H1 (cell line): ENCODE results near the gene STXBP6. TPM values are rescaled to one million over a fixed set of nuclear protein-coding genes. Genes with fewer than 3 reads are reported as not detected.
"Not testable (repeated sequence)": the region's sequence is repeated elsewhere in the genome, so short reads cannot be mapped to it uniquely, and the experiment has no call there.

ENCODE experiments used
- CTCF ChIA-PET: fragments of 300-600 bp; sonication (Branson Sonifier 250); formaldehyde crosslinking; loops from one replicate; lab custom pipeline; 2021; ENCODE audit not compliant: partially characterized antibody; lab: Charles Lee
- POLR2A ChIA-PET: fragments of 300-600 bp; sonication (Branson Sonifier 250); formaldehyde crosslinking; loops from one replicate; lab custom pipeline; 2021; ENCODE audit warnings: inconsistent platforms; ENCODE audit not compliant: partially characterized antibody; lab: Charles Lee
- DNase-seq, 2 experiments: peaks; one replicate each; pipeline versions ENCODE4 v3.0.0 to v3.0.0-alpha.2; 2010 to 2022; ENCODE audit warnings: low spot score in 2 of 2, low read depth in 1 of 2, mixed read lengths in 1 of 2
- FAIRE-seq: peaks from 2 replicates; lab custom pipeline; 2011; peaks lifted over from hg19 to GRCh38; lab: Jason Lieb, UNC
- H2AFZ ChIP-seq: 2 replicates; pipeline ENCODE4 v1.8.1; 2012; ENCODE audit warnings: low read length, inconsistent platforms
- H2AK5ac ChIP-seq: 2 replicates; pipeline ENCODE4 v1.6.1; 2013; ENCODE audit warnings: low read depth, low read length
- H2BK120ac ChIP-seq: replicated peaks from 2 replicates; pipeline ENCODE3; 2013; ENCODE audit warnings: low read depth, low read length, inconsistent platforms
- H2BK12ac ChIP-seq: 2 replicates; pipeline ENCODE4 v1.6.1; 2013; ENCODE audit warnings: low read depth, low read length
- H2BK15ac ChIP-seq: 2 replicates; pipeline ENCODE4 v1.6.1; 2013; ENCODE audit warnings: low read length
- H2BK20ac ChIP-seq: 2 replicates; pipeline ENCODE4 v1.6.1; 2013; ENCODE audit warnings: low read length
- H2BK5ac ChIP-seq: 2 replicates; pipeline ENCODE4 v1.6.1; 2013; ENCODE audit warnings: low read depth, low read length
- H3K14ac ChIP-seq: 2 replicates; pipeline ENCODE4 v1.6.1; 2013; ENCODE audit warnings: inconsistent platforms; ENCODE audit not compliant: insufficient read length
- H3K18ac ChIP-seq: 2 replicates; pipeline ENCODE4 v1.6.1; 2013; ENCODE audit warnings: low read length; ENCODE audit errors: extremely low read depth
- H3K23ac ChIP-seq: 2 replicates; pipeline ENCODE4 v1.6.1; 2013; ENCODE audit warnings: inconsistent platforms; ENCODE audit not compliant: insufficient read length
- H3K23me2 ChIP-seq: 2 replicates; pipeline ENCODE4 v1.6.1; 2013; ENCODE audit warnings: low read depth, low read length
- H3K27ac ChIP-seq: 2 replicates; pipeline ENCODE4 v1.6.1; 2011; ENCODE audit warnings: low read depth, low read length, inconsistent platforms
- H3K27me3 ChIP-seq, 4 experiments: replicated peaks in 1 of 4; 1 replicate in 1 of 4; 2 replicates in 3 of 4; pipeline versions ENCODE4 v1.6.1 to v1.8.1; 2011 to 2013; ENCODE audit warnings: low read length in 3 of 4, mild to moderate bottlenecking in 3 of 4, inconsistent platforms in 2 of 4, mixed read lengths in 2 of 4, moderate library complexity in 1 of 4; ENCODE audit not compliant: control insufficient read depth in 3 of 4, insufficient read depth in 3 of 4; ENCODE audit errors: extremely low read depth in 1 of 4
- H3K36me3 ChIP-seq, 4 experiments: 2 replicates each; pipeline versions ENCODE4 v1.6.1 to v1.8.1; 2011 to 2013; ENCODE audit warnings: mild to moderate bottlenecking in 4 of 4, low read length in 3 of 4, moderate library complexity in 2 of 4, control low read depth in 1 of 4, inconsistent platforms in 1 of 4; ENCODE audit not compliant: insufficient read depth in 4 of 4, control insufficient read depth in 2 of 4
- H3K4ac ChIP-seq: replicated peaks from 2 replicates; pipeline ENCODE3; 2013; ENCODE audit warnings: low read length, low read depth, mixed read lengths, inconsistent platforms; ENCODE audit not compliant: insufficient read length
- H3K4me1 ChIP-seq, 4 experiments: replicated peaks in 1 of 4; 1 replicate in 1 of 4; 2 replicates in 3 of 4; pipeline versions ENCODE4 v1.6.1 to v1.8.1; 2011 to 2013; ENCODE audit warnings: low read length in 3 of 4, inconsistent platforms in 2 of 4, mixed read lengths in 1 of 4; ENCODE audit not compliant: insufficient read depth in 4 of 4, control insufficient read depth in 3 of 4
- H3K4me2 ChIP-seq, 2 experiments: 2 replicates each; pipeline versions ENCODE4 v1.6.1 to v1.8.1; 2011 to 2013; ENCODE audit warnings: low read depth in 2 of 2, low read length in 2 of 2, control low read depth in 1 of 2, inconsistent platforms in 1 of 2, mild to moderate bottlenecking in 1 of 2; ENCODE audit not compliant: insufficient read depth in 1 of 2
- H3K4me3 ChIP-seq, 4 experiments: fragments of 200-600, 300-600 bp in 1 of 4; sonication (generic), shearing (Covaris generic), sonication (Bioruptor Twin) in 1 of 4; 2 replicates each; pipeline versions ENCODE4 v1.5.1 to v1.8.1; 2011 to 2016; ENCODE audit warnings: low read length in 4 of 4, low read depth in 3 of 4, control low read depth in 2 of 4, inconsistent platforms in 2 of 4, mild to moderate bottlenecking in 2 of 4, mixed read lengths in 1 of 4, moderate library complexity in 1 of 4; ENCODE audit not compliant: insufficient read depth in 2 of 4; ENCODE audit errors: extremely low read depth in 1 of 4
- H3K56ac ChIP-seq: replicated peaks from 2 replicates; pipeline ENCODE3; 2013; ENCODE audit warnings: low read depth, mild to moderate bottlenecking, mixed read lengths, low read length, inconsistent platforms; ENCODE audit not compliant: insufficient read length
- H3K79me1 ChIP-seq: 2 replicates; pipeline ENCODE4 v1.6.1; 2013; ENCODE audit warnings: low read depth, low read length, control low read depth
- H3K79me2 ChIP-seq, 2 experiments: 2 replicates each; pipeline versions ENCODE4 v1.6.1 to v1.8.1; 2012 to 2013; ENCODE audit warnings: low read length in 2 of 2, mild to moderate bottlenecking in 2 of 2, inconsistent platforms in 1 of 2; ENCODE audit not compliant: insufficient read depth in 2 of 2, control insufficient read depth in 1 of 2
- H3K9ac ChIP-seq, 4 experiments: replicated peaks in 1 of 4; 1 replicate in 1 of 4; 2 replicates in 3 of 4; pipeline versions ENCODE4 v1.6.1 to v1.8.1; 2011 to 2013; ENCODE audit warnings: low read depth in 3 of 4, low read length in 3 of 4, control low read depth in 2 of 4, mild to moderate bottlenecking in 2 of 4, moderate library complexity in 2 of 4, inconsistent platforms in 1 of 4; ENCODE audit errors: extremely low read depth in 1 of 4
- H3K9me3 ChIP-seq, 2 experiments: 2 replicates each; pipeline versions ENCODE4 v1.6.1 to v1.8.1; 2012 to 2013; ENCODE audit warnings: mild to moderate bottlenecking in 2 of 2, moderate library complexity in 2 of 2, control low read depth in 1 of 2, inconsistent platforms in 1 of 2, low read depth in 1 of 2, low read length in 1 of 2, mixed read lengths in 1 of 2; ENCODE audit not compliant: insufficient read depth in 2 of 2
- H4K20me1 ChIP-seq, 2 experiments: replicated peaks in 1 of 2; 2 replicates each; pipeline versions ENCODE3 to v1.8.1; 2011 to 2013; ENCODE audit warnings: inconsistent platforms in 2 of 2, low read length in 2 of 2, mild to moderate bottlenecking in 1 of 2; ENCODE audit not compliant: insufficient read depth in 2 of 2, control insufficient read depth in 1 of 2
- H4K5ac ChIP-seq: 2 replicates; pipeline ENCODE4 v1.6.1; 2013; ENCODE audit warnings: low read length, low read depth, mixed read lengths, inconsistent platforms; ENCODE audit not compliant: insufficient read length
- H4K8ac ChIP-seq: 2 replicates; pipeline ENCODE4 v1.8.0; 2013; ENCODE audit warnings: mild to moderate bottlenecking, moderate library complexity, low read length, inconsistent platforms; ENCODE audit not compliant: insufficient read depth; ENCODE audit errors: extremely low read depth
- H4K91ac ChIP-seq: replicated peaks from 2 replicates; pipeline ENCODE3; 2013; ENCODE audit warnings: low read length, mixed read lengths, inconsistent platforms; ENCODE audit not compliant: insufficient read length
- HDAC6 ChIP-seq: IDR thresholded peaks from one replicate; pipeline ENCODE4 v1.7.1; 2012; ENCODE audit warnings: low read depth, mild to moderate bottlenecking, inconsistent platforms, low read length, moderate library complexity
- JUND ChIP-seq: IDR thresholded peaks from 2 replicates; pipeline ENCODE4 v1.6.1; 2011; ENCODE audit warnings: mild to moderate bottlenecking, improper control_type of control experiment, low read length
- PHF8 ChIP-seq: fragments of 200-600 bp; sonication (generic); conservative IDR thresholded peaks from 2 replicates; pipeline ENCODE4 v1.7.1; 2012; ENCODE audit warnings: low read depth, mild to moderate bottlenecking, inconsistent platforms, low read length, moderate library complexity
- RAD21 ChIP-seq, 2 experiments: IDR thresholded peaks in 1 of 2; conservative IDR thresholded peaks in 1 of 2; 2 replicates each; pipeline ENCODE4 v1.6.1; 2011; ENCODE audit warnings: low read depth in 2 of 2, low read length in 2 of 2, improper control_type of control experiment in 1 of 2, inconsistent platforms in 1 of 2, mild to moderate bottlenecking in 1 of 2, moderate library complexity in 1 of 2
- RBBP5 ChIP-seq: IDR thresholded peaks from 2 replicates; pipeline ENCODE4 v1.7.1; 2012; ENCODE audit warnings: low read depth, mild to moderate bottlenecking, inconsistent platforms, low read length, moderate library complexity, borderline replicate concordance
- SUZ12 ChIP-seq: fragments of 200-600 bp; sonication (generic); IDR thresholded peaks from 2 replicates; pipeline ENCODE4 v1.6.1; 2012; ENCODE audit warnings: mild to moderate bottlenecking, inconsistent platforms, low read length, moderate library complexity, mixed read lengths
- USF2 ChIP-seq: IDR thresholded peaks from 2 replicates; pipeline ENCODE4 v1.6.1; 2011; ENCODE audit warnings: low read length, improper control_type of control experiment
- WGBS, 2 experiments: shearing (Covaris generic) in 1 of 2; methylation state at CpG; one replicate each; pipeline versions ENCODE4 v1.1.6 to v1.1.7; 2013 to 2015; ENCODE audit warnings: low lambda C conversion rate in 2 of 2, mixed read lengths in 2 of 2, inconsistent platforms in 1 of 2, low coverage in 1 of 2, missing lambda C conversion rate in 1 of 2; ENCODE audit not compliant: insufficient replicate concordance in 2 of 2, insufficient coverage in 1 of 2, insufficient read length in 1 of 2; ENCODE audit errors: extremely low coverage in 1 of 2, missing lambda C conversion rate in 1 of 2; 5-methylcytosine and 5-hydroxymethylcytosine counted together
- polyA plus RNA-seq, 7 experiments: library from polyadenylated mRNA; depleted of rRNA in 3 of 7; stranded (reverse) in 5 of 7; unstranded in 2 of 7; fragments of >200 nt in 5 of 7; fragments of 200-250 nt in 2 of 7; gene quantifications; 1 replicate in 5 of 7; 2 replicates in 1 of 7; 4 replicates in 1 of 7; pipeline versions ENCODE4 v1.2.1 to v1.2.3, GENCODE V29; 2011 to 2013; ENCODE audit warnings: missing spikeins in 2 of 7, mixed read lengths in 2 of 7
- total RNA-seq: library from RNA; stranded (reverse); fragmentation: NEBNext Ultra II Directional; extraction: Animal tissue kit (Norgen Biotek cat#: 25700); gene quantifications from 2 replicates; pipeline ENCODE4 v1.2.1, GENCODE V29; 2021

Gene STXBP6
- total and polyA plus RNA-seq, 2 of the 8 experiments (the other 6 are each of a cell fraction or from before 2014, with no cell fraction given): 9.4 to 18.1 TPM

- TF ChIP-seq USF2: no peak
- no peak for TF ChIP-seq SUZ12
- no peak for TF ChIP-seq JUND
- TF ChIP-seq RBBP5: no peak
- no peak for TF ChIP-seq PHF8
- no peak for TF ChIP-seq HDAC6
- TF ChIP-seq RAD21 (IDR thresholded peaks at IDR 0.05 in 1 of 2, conservative IDR thresholded peaks at IDR 0.05 in 1 of 2; ENCODE audit: low read depth in 2 of 2, low read length in 2 of 2): no peak
- TF ChIP-seq, all 59 proteins: peak for 0
These were observed 275.6 kb downstream of the STXBP6 start (continued) for GRCh38 chr14:24774187-24774915.

GRCh38 chr14:24773564-24773963 lies 276.4 kb downstream of the STXBP6 start:
- POLR2A ChIA-PET, DNase-seq, H2BK20ac ChIP-seq, H3K23me2 ChIP-seq, H3K4ac ChIP-seq, H3K27me3 ChIP-seq, H3K9ac ChIP-seq, H2AK5ac ChIP-seq, H2BK120ac ChIP-seq, H2AFZ ChIP-seq, H4K8ac ChIP-seq, H3K23ac ChIP-seq, H3K36me3 ChIP-seq, H3K27ac ChIP-seq, H3K4me1 ChIP-seq, H3K9me3 ChIP-seq, H2BK12ac ChIP-seq, H3K4me2 ChIP-seq, H3K14ac ChIP-seq, H4K91ac ChIP-seq, H2BK15ac ChIP-seq, H3K56ac ChIP-seq, FAIRE-seq, H3K79me1 ChIP-seq, CTCF ChIA-PET, H2BK5ac ChIP-seq, H3K79me2 ChIP-seq, H4K20me1 ChIP-seq, H4K5ac ChIP-seq, H3K4me3 ChIP-seq, H3K18ac ChIP-seq: not testable (repeated sequence)
- WGBS, 2 experiments: 90% methylated on average over 1 of the region's 1 CpG; no CpG with 5 or more reads in 1 of the 2 experiments
